HG03280 (cell line): ENCODE results near the gene RALBP1.

ENCODE experiments used
- ATAC-seq: cut with Tn5 transposase; IDR thresholded peaks from one replicate; pipeline ENCODE4 v1.9.1; 2021; ENCODE audit warnings: mild to moderate bottlenecking, moderate library complexity; ENCODE audit not compliant: unreplicated experiment

RALBP1 gene

GRCh38 chr18:9586814-9587213, 111.5 kb downstream of the RALBP1 start:
- ATAC-seq: no peak
